Coronary artery (tissue), 2 donors: ENCODE data around the gene DYNC1I2.

Experiments used
- DNase-seq: peaks from one replicate; pipeline ENCODE4 v3.0.0-alpha.2; 2017; ENCODE audit warnings: low spot score
- H3K27ac ChIP-seq, 2 donors: fragments of 200-600 bp; sonication (generic); one replicate each; pipeline ENCODE4 v1.5.1; 2016 to 2019
- H3K4me3 ChIP-seq: fragments of 200-600 bp; sonication (generic); 2 replicates; pipeline ENCODE4 v1.5.1; 2016; ENCODE audit warnings: mild to moderate bottlenecking, moderate library complexity
- TF ChIP-seq, protein P1 (sequence below): fragments of 200-600 bp; sonication (generic); IDR thresholded peaks from one replicate; pipeline ENCODE4 v1.5.1; 2019; ENCODE audit warnings: antibody characterized with exemption

Gene DYNC1I2

DNA sequence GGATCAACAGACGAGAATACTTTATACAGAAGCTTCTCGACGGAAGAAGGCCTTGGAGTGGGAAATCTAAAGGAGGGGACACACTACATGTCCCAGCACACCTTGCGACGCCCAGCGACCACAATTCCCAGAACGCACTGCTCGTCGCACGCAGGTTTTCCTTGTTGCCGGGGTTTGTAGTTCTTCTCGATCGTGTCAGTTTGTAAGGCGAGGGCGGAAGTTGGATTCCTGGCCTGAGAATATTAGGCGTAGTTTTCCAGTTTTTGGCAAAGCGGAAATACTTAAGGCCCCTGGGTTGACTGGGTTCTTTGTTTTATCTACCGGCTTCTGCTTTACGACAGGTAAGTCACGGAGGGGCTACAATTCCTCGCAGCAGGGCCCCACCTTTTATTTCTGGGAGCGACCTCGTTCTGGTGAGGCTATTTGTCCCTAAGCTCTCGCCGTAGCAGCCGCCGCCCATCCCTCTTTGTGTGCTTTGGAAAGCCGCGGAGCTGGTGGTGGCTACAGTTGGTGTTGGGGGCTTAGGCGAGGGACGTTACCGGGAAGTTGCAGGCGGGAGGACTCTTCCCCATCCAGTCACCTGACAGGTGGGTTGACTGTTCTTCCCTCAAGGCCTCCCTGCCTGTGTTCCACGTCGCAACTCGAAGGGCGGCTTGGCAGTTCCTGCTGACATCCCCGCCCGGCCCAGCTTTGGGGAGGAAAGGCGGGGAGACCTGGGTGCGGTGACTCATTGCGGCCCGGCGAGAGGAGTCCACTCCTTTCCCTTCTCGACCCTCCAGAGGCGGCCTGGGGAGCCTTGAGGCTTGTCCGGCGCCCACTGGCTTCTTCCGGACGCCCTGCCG, at the start of gene DYNC1I2:
Gene DYNC1I2, plus strand, starts transcription at position 183 of the 842 bp plus-strand sequence. CDS start 2,687 bp downstream, outside the sequence.
- peak; percentile 95 for DNase-seq
- TF ChIP-seq, protein P1, sequence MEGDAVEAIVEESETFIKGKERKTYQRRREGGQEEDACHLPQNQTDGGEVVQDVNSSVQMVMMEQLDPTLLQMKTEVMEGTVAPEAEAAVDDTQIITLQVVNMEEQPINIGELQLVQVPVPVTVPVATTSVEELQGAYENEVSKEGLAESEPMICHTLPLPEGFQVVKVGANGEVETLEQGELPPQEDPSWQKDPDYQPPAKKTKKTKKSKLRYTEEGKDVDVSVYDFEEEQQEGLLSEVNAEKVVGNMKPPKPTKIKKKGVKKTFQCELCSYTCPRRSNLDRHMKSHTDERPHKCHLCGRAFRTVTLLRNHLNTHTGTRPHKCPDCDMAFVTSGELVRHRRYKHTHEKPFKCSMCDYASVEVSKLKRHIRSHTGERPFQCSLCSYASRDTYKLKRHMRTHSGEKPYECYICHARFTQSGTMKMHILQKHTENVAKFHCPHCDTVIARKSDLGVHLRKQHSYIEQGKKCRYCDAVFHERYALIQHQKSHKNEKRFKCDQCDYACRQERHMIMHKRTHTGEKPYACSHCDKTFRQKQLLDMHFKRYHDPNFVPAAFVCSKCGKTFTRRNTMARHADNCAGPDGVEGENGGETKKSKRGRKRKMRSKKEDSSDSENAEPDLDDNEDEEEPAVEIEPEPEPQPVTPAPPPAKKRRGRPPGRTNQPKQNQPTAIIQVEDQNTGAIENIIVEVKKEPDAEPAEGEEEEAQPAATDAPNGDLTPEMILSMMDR: no peak
- peak within 1 kb of the TSS; percentile 85 for H3K4me3 ChIP-seq
- peak within 1 kb of the TSS; percentile 83 for H3K27ac ChIP-seq

DNA sequence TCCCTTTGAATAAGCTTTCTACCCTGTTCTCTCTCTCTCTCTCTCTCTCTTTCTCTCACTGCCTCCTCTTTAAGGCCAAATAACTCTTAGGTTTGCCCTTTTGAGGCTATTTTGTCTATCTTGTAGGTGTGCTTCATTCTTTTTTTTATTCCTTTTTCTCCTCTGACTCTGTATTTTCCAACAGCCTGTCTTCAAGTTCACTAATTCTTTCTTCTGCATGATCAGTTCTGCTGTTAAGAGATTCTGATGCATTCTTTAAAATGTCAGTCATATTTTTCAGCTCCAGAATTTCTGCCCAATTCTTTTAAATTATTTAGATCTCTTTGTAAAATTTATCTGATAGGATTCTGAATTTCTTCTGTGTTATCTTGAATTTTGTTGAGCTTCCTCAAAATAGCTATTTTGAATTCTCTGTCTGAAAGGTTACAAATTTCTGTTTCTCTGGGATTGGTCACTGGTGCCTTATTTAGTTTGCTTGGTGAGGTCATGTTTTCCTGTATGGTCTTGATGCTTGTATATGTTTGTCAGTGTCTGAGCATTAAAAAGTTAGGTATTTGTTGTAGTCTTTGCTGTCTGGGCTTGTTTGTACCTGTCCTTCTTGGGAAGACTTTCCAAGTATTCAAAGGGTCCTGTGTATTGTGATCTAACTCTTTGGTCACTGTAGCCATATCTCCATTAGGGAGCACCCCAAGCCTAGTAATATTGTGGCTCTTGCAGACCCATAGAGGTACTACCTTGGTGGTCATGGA, 35.4 kb upstream of the DYNC1I2 start:
- H3K27ac ChIP-seq: no peak overlapping the region
- H3K4me3 ChIP-seq: no peak overlapping the region
- TF ChIP-seq, protein P1: no peak
- DNase-seq: no peak

DNA sequence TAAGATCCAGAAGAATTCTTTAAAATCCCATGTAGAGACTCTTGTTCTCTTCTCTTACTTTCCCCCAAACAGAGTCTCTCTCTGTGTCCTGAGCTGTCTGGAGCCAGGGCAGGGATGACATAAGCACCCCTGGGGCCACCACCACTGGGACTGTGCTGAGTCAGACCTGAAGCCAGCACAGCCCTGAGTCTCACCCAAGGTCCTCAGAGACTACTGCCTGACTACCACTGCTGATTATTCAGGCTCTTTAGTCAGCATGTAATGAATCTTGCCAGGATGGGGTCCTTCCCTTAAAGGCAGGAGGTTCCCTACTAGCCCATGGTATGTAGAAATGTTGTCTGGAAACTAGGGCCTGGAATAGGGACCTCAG, 34.9 kb upstream of the DYNC1I2 start:
- Histone ChIP-seq H3K27ac (no peak overlapping the region), H3K4me3 (no peak overlapping the region)
- no peak for DNase-seq
- TF ChIP-seq, protein P1: no peak

DNA sequence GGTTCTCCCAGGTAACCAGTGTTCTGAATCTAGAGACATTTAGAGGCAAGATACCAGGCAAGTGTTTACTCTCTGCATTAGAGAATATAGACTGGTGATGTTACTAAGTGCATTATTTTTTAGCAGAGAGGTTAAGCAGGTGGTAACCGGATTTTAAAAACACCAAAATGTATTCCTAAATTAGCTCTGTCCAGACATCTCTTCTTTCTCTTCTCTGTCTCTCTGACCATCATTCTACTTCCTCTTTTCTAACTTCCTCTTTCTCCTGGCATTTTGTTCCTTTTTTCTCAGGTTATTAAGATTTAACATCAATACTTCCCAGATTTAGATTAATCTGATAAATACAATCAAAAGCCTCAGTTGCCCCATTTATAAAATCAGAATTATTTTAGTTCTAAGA, 31.7 kb upstream of the DYNC1I2 start:
- no peak overlapping the region for H3K4me3 ChIP-seq
- no peak for DNase-seq
- H3K27ac ChIP-seq: no peak overlapping the region
- TF ChIP-seq, protein P1: no peak

DNA sequence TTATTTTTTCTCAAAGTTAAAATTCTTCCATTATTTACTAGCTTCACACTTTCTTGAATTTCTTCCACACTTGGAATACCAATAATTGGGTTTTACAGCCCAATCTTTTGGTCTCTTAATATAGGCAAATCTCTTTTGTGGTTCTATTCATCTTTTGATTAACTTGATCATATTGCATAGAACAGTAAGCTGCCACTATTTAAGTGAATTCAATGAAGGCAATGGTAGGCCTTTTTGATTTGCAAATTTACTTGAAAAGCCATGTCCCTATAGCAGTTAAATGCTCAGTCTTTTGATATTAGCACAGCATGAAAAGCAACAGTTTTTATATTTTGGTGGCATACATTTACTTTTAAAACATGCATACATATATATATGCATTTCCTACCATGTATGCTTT, 20.2 kb upstream of the DYNC1I2 start:
- H3K4me3 ChIP-seq: no peak overlapping the region
- no peak for DNase-seq
- TF ChIP-seq, protein P1: no peak
- H3K27ac ChIP-seq: no peak overlapping the region

DNA sequence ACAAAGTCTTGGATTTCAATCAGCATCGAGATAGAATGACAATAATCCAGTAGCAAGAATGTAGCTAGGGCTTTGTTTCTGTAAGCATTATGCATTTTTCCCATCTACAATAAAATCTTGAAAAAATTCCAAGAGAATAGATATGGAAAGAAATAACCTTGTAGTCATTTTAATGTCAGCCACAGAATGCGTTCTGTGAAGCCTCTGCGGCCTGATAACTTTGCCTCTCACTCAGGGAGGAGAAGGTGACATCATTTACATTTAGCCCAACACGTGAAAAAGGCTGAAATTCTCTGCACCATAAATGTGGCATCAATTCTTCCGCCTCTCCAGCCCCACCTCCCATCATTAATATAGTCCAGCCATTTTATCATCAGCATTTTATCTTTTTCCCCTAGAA, 19.1 kb upstream of the DYNC1I2 start:
- Histone ChIP-seq H3K27ac (no peak overlapping the region), H3K4me3 (no peak overlapping the region)
- TF ChIP-seq, protein P1: no peak
- DNase-seq: no peak
